Lung (tissue), 12 donors: ENCODE data around the gene RSBN1. TPM values are rescaled to one million over a fixed set of nuclear protein-coding genes. Genes with fewer than 3 reads are reported as not detected.

ENCODE experiments used
- ATAC-seq: fragments of 200-7000 bp; cut with Tn5 transposase; one replicate; pipeline ENCODE4 v1.9.1; 2020; ENCODE audit warnings: moderate number of reproducible peaks; ENCODE audit not compliant: insufficient read depth, low FRiP score
- DNase-seq, 3 donors: peaks; one replicate each; pipeline ENCODE4 v3.0.0-alpha.2; 2013 to 2017
- H3K27ac ChIP-seq, 2 donors: one replicate each; pipeline ENCODE4 v1.5.1; 2013; ENCODE audit warnings: mild to moderate bottlenecking in 2 of 2, moderate library complexity in 2 of 2, control low read depth in 1 of 2, inconsistent platforms in 1 of 2, low read depth in 1 of 2, low read length in 1 of 2
- H3K27me3 ChIP-seq, 3 donors: one replicate each; pipeline ENCODE4 v1.5.1; 2013; ENCODE audit warnings: low read length in 2 of 3; ENCODE audit not compliant: control insufficient read depth in 3 of 3, insufficient read depth in 3 of 3
- H3K36me3 ChIP-seq, 4 donors: one replicate each; pipeline ENCODE4 v1.5.1; 2013; ENCODE audit warnings: low read length in 4 of 4, mild to moderate bottlenecking in 1 of 4, moderate library complexity in 1 of 4; ENCODE audit not compliant: control insufficient read depth in 4 of 4, insufficient read depth in 4 of 4
- H3K4me1 ChIP-seq, 5 donors: one replicate each; pipeline ENCODE4 v1.5.1; 2013; ENCODE audit warnings: low read length in 5 of 5, mild to moderate bottlenecking in 2 of 5, moderate library complexity in 1 of 5; ENCODE audit not compliant: control insufficient read depth in 5 of 5, insufficient read depth in 5 of 5
- H3K4me3 ChIP-seq: one replicate; pipeline ENCODE4 v1.5.1; 2013; ENCODE audit warnings: mild to moderate bottlenecking, control low read depth, moderate library complexity
- H3K9ac ChIP-seq, 2 donors: one replicate each; pipeline ENCODE4 v1.5.1; 2013; ENCODE audit warnings: low read length in 2 of 2, control low read depth in 1 of 2; ENCODE audit not compliant: insufficient read depth in 1 of 2
- H3K9me3 ChIP-seq, 4 donors: one replicate each; pipeline ENCODE4 v1.5.1; 2013; ENCODE audit warnings: low read length in 3 of 4, mild to moderate bottlenecking in 1 of 4, moderate library complexity in 1 of 4; ENCODE audit not compliant: control insufficient read depth in 4 of 4, insufficient read depth in 3 of 4
- WGBS, 2 donors: extraction: QIAGEN DNeasy Blood & Tissue Kit; methylation state at CpG; one replicate each; pipeline ENCODE4 v1.1.7; 2013; 5-methylcytosine and 5-hydroxymethylcytosine counted together
- polyA plus RNA-seq, 2 donors: library from polyadenylated mRNA; stranded (reverse); fragments of 200-250 nt; gene quantifications; one replicate each; pipeline ENCODE4 v1.2.1, GENCODE V29; 2013
- total RNA-seq, 2 donors: library from RNA; depleted of rRNA in 1 of 2; stranded (reverse); fragments of >200 nt in 1 of 2; gene quantifications; one replicate each; pipeline ENCODE4 v1.2.1, GENCODE V29; 2014 to 2021
- TF ChIP-seq, protein P1 (sequence below): IDR thresholded peaks from 2 replicates; pipeline ENCODE4 v1.5.1; 2012; ENCODE audit warnings: mild to moderate bottlenecking; ENCODE audit errors: control extremely low read depth, extremely low read depth
- donor health status: control.
- donor health status: control.
- donor health status: Bipolar disorder and iron deficiency.
- donor health status: healthy.
- donor health status: DM: yes; HTN: yes; CAD: no.

RSBN1 gene
- total and polyA plus RNA-seq, 4 donors, result 4.4 to 39.0 (median 12.5) TPM

- Histone ChIP-seq H3K9ac (no peak overlapping the region), H3K9me3 (no peaks in the 10 kb centered on the region), H3K4me1 (peaks cover 1 to 32% (median 4%) of the 10 kb centered on the region in 5 donors), H3K27me3 (no peaks in the 10 kb centered on the region), H3K36me3 (peaks cover 0 to 9% (median 1%) of the 10 kb centered on the region in 4 donors), H3K27ac (no peak overlapping the region), H3K4me3 (no peak overlapping the region)
- WGBS, 2 donors, result 89 to 91% methylated on average over 3 of the region's 3 CpGs
- TF ChIP-seq, protein P1, sequence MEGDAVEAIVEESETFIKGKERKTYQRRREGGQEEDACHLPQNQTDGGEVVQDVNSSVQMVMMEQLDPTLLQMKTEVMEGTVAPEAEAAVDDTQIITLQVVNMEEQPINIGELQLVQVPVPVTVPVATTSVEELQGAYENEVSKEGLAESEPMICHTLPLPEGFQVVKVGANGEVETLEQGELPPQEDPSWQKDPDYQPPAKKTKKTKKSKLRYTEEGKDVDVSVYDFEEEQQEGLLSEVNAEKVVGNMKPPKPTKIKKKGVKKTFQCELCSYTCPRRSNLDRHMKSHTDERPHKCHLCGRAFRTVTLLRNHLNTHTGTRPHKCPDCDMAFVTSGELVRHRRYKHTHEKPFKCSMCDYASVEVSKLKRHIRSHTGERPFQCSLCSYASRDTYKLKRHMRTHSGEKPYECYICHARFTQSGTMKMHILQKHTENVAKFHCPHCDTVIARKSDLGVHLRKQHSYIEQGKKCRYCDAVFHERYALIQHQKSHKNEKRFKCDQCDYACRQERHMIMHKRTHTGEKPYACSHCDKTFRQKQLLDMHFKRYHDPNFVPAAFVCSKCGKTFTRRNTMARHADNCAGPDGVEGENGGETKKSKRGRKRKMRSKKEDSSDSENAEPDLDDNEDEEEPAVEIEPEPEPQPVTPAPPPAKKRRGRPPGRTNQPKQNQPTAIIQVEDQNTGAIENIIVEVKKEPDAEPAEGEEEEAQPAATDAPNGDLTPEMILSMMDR, result no peak
- no peak for DNase-seq
- ATAC-seq, result no peak
These were observed 23.5 kb downstream of the RSBN1 start for GRCh38 chr1:113788802-113789201.

GRCh38 chr1:113787663-113788062 is 24.6 kb downstream of the RSBN1 start:
- WGBS, 2 donors, result 92 to 94% methylated on average over 3 of the region's 3 CpGs
- Histone ChIP-seq H3K4me1 (peaks cover 6 to 30% (median 8%) of the 10 kb centered on the region in 5 donors), H3K4me3 (no peak overlapping the region)

DNA sequence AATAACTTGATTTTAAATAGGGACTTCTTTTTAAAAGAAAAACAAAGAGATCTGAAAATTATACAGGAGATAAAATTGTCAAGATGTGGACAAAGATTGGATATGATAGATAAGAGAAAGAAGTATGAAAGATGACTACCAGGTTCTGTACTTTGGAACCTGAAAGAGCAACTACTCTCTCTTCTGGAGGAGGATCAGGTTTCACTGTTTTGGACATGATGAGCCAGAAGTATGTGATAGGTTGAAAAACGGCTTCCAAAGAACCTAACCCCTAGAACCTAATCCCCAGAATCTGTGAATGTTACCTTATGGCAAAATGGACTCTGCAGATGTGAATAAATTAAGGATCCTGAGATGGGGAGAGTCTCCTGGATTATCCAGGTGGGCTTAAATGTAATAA is 26.2 kb downstream of the RSBN1 start:
- Histone ChIP-seq H3K9me3 (no peaks in the 10 kb centered on the region), H3K36me3 (peaks cover 0 to 9% (median 1%) of the 10 kb centered on the region in 4 donors), H3K9ac (no peak overlapping the region), H3K4me3 (no peak overlapping the region), H3K4me1 (peaks cover 4 to 34% (median 8%) of the 10 kb centered on the region in 5 donors), H3K27ac (no peak overlapping the region), H3K27me3 (no peaks in the 10 kb centered on the region)
- DNase-seq, result no peak
- ATAC-seq, result no peak
- WGBS, 2 donors, result 63 to 77% methylated on average over 1 of the region's 1 CpG
- TF ChIP-seq, protein P1, result no peak

More at GRCh38 chr1:113787663-113788062, 24.6 kb downstream of the RSBN1 start:
- DNase-seq (no peak), ATAC-seq (no peak)
- H3K9me3 ChIP-seq, result no peaks in the 10 kb centered on the region
- H3K27ac ChIP-seq, result no peak overlapping the region
- TF ChIP-seq, protein P1, result no peak
- H3K27me3 ChIP-seq, result no peaks in the 10 kb centered on the region
- H3K9ac ChIP-seq, result no peak overlapping the region
- H3K36me3 ChIP-seq, result peaks cover 0 to 9% (median 1%) of the 10 kb centered on the region in 4 donors
